ENCODE results near the gene SLC16A1. TPM values are rescaled to one million over a fixed set of nuclear protein-coding genes. Genes with fewer than 3 reads are reported as not detected.
"Not testable (repeated sequence)": the region's sequence is repeated elsewhere in the genome, so short reads cannot be mapped to it uniquely, and the experiment has no call there.

Gene SLC16A1
- total RNA-seq, 1 donor from 2014 or later: 29.2 TPM

GRCh38 chr1:112888630-112889029 lies 67.4 kb downstream of the SLC16A1 start:
- DNase-seq (ENCODE audit: low spot score) (no peak), ATAC-seq (no peak)

- no peak for DNase-seq (ENCODE audit: low spot score)
- ATAC-seq: no peak
Measured at GRCh38 chr1:112887599-112888283, 68.3 kb downstream of the SLC16A1 start.

- ATAC-seq; DNase-seq (ENCODE audit: low spot score): not testable (repeated sequence)
Measured at GRCh38 chr1:112884996-112885395, 71.0 kb downstream of the SLC16A1 start.

DNA sequence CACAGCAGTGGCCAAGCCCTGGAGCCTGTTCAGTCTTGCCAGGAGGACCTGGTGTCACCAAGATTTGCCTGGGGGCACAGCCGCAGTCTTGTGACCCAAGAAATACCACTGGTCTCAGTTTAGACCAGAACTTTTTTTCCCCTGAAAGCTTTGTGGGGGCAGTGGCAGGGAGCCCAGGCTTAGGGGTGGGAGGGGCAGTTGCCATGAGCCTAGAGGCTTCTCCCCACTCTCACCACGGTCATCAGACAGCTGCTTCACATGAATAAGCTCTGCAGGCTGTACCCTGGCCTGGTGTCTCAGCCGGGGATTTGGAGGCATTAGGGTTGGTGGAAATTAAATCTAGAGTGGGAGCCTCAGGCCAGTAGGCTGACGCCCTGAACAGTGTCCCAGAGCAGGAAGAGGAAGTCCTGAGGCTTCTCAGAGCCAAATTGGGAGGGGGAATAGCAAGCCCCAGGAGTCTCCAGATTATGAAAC lies 73.7 kb downstream of the SLC16A1 start:
- peak; percentile 39 for ATAC-seq
- no peak for DNase-seq (ENCODE audit: low spot score)

DNA sequence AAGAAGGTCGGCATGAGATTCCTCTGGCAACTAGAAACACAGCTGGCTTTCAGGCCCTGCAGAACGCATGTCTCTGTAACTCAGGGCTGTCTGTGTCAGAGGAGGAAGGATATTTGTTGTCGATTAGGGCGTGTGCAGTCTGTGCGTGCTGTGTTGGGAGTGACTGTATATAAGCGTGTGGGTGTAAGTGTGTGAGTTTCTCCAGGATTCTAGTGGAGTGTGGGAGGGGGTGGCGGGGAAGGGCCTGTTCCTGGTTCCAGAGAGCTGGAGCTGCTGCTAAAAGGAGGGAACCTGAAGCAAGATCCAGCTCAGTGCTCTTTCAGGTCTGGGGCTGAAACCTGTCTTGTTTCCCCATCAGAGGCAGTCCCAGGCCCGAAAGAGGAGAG lies 74.3 kb downstream of the SLC16A1 start:
- peak; percentile 21 for ATAC-seq
- DNase-seq (ENCODE audit: low spot score): no peak

- ATAC-seq (no peak), DNase-seq (ENCODE audit: low spot score) (no peak)
Measured at GRCh38 chr1:112879834-112880233, 76.2 kb downstream of the SLC16A1 start.

GRCh38 chr1:112878321-112878720 lies 77.7 kb downstream of the SLC16A1 start:
- ATAC-seq: no peak

GRCh38 chr1:112877750-112878149 lies 78.2 kb downstream of the SLC16A1 start:
- DNase-seq (ENCODE audit: low spot score) (no peak), ATAC-seq (no peak)

More at GRCh38 chr1:112878321-112878720, 77.7 kb downstream of the SLC16A1 start:
- no peak for DNase-seq (ENCODE audit: low spot score)

DNA sequence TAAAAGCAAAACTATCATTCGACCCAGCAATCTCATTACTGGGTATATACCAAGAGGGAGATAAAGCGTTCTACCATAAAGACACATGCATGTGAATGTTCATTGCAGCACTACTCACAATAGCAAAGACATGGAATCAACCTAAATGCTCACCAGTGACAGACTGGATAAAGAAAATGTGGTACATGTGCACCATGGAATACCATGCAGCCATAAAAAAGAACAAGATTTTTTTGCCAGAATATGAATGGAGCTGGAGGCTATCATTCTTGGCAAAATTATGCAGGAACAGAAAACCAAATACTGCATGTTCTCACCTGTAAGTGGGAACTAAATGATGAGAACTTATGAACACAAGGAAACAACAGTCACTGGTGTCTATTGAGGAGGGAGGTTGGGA lies 79.7 kb downstream of the SLC16A1 start:
- DNase-seq (ENCODE audit: low spot score) (no peak), ATAC-seq (no peak)

GRCh38 chr1:112872551-112872962 lies 83.4 kb downstream of the SLC16A1 start:
- DNase-seq (ENCODE audit: low spot score): no peak
- ATAC-seq: no peak

- ATAC-seq (no peak), DNase-seq (ENCODE audit: low spot score) (no peak)
Measured at GRCh38 chr1:112870887-112871646, 84.9 kb downstream of the SLC16A1 start.

- DNase-seq (ENCODE audit: low spot score) (no peak), ATAC-seq (no peak)
Measured at GRCh38 chr1:112869895-112870294, 86.1 kb downstream of the SLC16A1 start.

GRCh38 chr1:112868191-112868590 lies 87.8 kb downstream of the SLC16A1 start:
- ATAC-seq: no peak

DNA sequence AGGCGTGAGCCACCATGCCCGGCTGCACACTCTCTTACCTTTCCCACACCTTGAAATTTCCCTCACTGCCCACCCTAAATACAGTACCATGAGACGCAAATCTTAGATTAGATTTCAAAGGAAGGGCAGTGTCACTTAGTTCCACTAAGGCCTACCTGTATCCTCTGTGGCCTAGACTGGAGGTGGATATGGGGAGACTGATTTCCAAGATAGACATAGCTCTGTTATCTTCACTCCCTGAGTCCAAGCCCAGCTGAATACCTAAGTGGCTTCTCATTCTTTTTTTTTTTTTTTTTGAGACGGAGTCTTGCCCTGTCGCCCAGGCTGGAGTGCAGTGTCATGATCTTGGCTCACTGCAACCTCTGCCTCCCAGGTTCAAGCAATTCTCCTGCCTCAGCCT lies 89.0 kb downstream of the SLC16A1 start:
- DNase-seq (ENCODE audit: low spot score): no peak
- ATAC-seq: no peak

More at GRCh38 chr1:112868191-112868590, 87.8 kb downstream of the SLC16A1 start:
- no peak for DNase-seq (ENCODE audit: low spot score)

GRCh38 chr1:112866151-112866550 lies 89.8 kb downstream of the SLC16A1 start:
- no peak for ATAC-seq
- DNase-seq (ENCODE audit: low spot score): no peak

GRCh38 chr1:112862753-112863426 lies 93.1 kb downstream of the SLC16A1 start:
- DNase-seq (ENCODE audit: low spot score) (no peak), ATAC-seq (no peak)

Other genes with a start within 250 kb of the SLC16A1 start
- gene RHOC, start 249.1 kb downstream of the SLC16A1 start, total RNA-seq: 55.3 TPM
- gene PPM1J, start 240.9 kb downstream of the SLC16A1 start, total RNA-seq: 0.33 TPM
- 4.9 TPM for gene LRIG2, start 117.0 kb upstream of the SLC16A1 start, total RNA-seq

Data from left lobe of liver (tissue), 2 donors.